Erythroblast (primary cell): ENCODE measurements around the gene KLHL22.

ENCODE experiments used
- GATA1 ChIP-seq: IDR thresholded peaks from 2 replicates; pipeline ENCODE4 v1.6.1; 2011; ENCODE audit warnings: low read depth, mild to moderate bottlenecking, control low read depth, low read length, moderate library complexity
- POLR2A ChIP-seq: IDR thresholded peaks from 2 replicates; pipeline ENCODE4 v1.6.1; 2011; ENCODE audit warnings: mild to moderate bottlenecking, low read length

DNA sequence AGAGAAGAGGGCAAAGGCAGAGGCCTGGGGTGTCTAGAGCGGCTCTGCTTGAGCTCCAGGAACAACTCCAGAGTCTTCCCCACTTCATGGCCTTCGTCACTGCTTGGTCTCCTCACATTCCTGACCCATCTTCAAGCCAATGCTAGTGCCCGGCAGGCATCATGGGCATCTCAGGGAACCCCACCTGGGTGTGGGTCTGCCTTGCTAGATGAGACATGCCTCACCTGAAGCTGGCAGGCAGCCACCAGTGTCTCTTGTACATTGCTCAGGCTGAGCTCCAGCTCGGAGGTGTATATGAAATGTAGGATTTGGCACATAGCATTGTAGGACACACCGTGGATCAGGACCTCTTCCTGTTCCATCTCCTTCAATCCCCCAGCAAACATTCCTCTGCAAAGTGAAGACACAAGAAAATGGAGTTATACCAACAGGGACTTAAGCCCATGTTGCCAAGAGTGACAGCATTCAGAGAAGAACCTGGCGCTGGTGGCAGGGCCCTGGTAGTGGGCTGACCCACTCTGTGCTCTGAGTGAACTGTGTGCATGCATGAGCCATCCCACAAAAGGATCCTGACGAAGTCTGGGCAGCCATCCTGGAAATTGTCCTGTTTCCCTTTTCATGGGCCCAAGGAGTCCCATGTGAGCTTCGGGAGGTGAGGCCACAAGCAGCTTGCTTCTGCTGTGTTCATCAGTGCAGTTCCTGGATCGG, 24.3 kb downstream of the KLHL22 start:
- TF ChIP-seq POLR2A: no peak
- no peak for TF ChIP-seq GATA1
